Kasumi-1 (cell line): Measurements from ENCODE around the gene CD101.
A peak's percentile ranks its signal among the peaks of the same experiment; 100 is the strongest.

ENCODE experiments used
- DNase-seq, 2 experiments: peaks; one replicate each; lab custom pipeline; 2025; lab: John Stamatoyannopoulos, UW

CD101 gene

GRCh38 chr1:117058810-117059209 is 57.2 kb downstream of the CD101 start:
- peak; percentile 20 to 35 for DNase-seq

- DNase-seq: peak; percentile 70
These were observed 57.7 kb downstream of the CD101 start for GRCh38 chr1:117059334-117059677.

- peak; percentile 100 for DNase-seq
These were observed 58.3 kb downstream of the CD101 start, which contains the start of gene TTF2 for GRCh38 chr1:117059678-117060440. Gene TTF2 (plus strand): TSS chr1:117060326. CDS start chr1:117060347, 21 bp downstream.

- DNase-seq: peak; percentile 41 to 54
These were observed 59.1 kb downstream of the CD101 start for GRCh38 chr1:117060441-117061317.

GRCh38 chr1:117061986-117062415 is 60.4 kb downstream of the CD101 start:
- peak; percentile 16 to 23 for DNase-seq

GRCh38 chr1:117066367-117066766 is 64.8 kb downstream of the CD101 start:
- DNase-seq: no peak

- DNase-seq: peak; percentile 32 to 40
These were observed 66.2 kb downstream of the CD101 start for GRCh38 chr1:117067533-117068370.

- no peak for DNase-seq
These were observed 67.0 kb downstream of the CD101 start for GRCh38 chr1:117068580-117068979.

GRCh38 chr1:117069220-117069844 is 67.8 kb downstream of the CD101 start:
- no peak for DNase-seq

GRCh38 chr1:117070124-117070523 is 68.6 kb downstream of the CD101 start:
- DNase-seq: no peak

GRCh38 chr1:117076648-117077047 is 75.1 kb downstream of the CD101 start:
- no peak for DNase-seq

- no peak for DNase-seq
These were observed 75.7 kb downstream of the CD101 start for GRCh38 chr1:117077267-117077666.

- no peak for DNase-seq
These were observed 78.2 kb downstream of the CD101 start for GRCh38 chr1:117079737-117080136.

- DNase-seq: no peak
These were observed 82.7 kb downstream of the CD101 start for GRCh38 chr1:117084231-117084630.
